ENCODE results near the gene CNOT10.

The CNOT10 gene

DNA sequence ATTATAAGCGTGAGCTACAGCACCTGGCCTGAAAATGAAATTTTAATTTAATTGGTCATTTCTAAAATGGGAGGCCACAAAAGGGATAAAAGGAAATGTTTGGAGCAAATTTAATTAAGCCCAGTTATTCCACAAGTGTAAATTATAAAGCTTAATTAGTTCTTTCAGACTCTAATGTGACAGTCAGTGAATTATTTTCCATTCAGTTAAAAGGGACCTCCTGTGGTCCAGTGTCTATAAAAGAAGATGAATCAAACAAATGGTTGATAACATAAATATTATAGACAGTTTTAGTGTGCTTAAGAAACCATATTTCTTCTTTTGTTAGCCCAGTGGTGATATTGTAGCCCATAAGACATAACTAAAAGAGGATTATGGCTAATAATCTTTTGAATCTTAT lies 66.4 kb downstream of the CNOT10 start:
- no peak overlapping the region for H3K4me3 ChIP-seq (ENCODE audit: control insufficient read depth, low read depth, low read length)
- TF ChIP-seq, protein P1, sequence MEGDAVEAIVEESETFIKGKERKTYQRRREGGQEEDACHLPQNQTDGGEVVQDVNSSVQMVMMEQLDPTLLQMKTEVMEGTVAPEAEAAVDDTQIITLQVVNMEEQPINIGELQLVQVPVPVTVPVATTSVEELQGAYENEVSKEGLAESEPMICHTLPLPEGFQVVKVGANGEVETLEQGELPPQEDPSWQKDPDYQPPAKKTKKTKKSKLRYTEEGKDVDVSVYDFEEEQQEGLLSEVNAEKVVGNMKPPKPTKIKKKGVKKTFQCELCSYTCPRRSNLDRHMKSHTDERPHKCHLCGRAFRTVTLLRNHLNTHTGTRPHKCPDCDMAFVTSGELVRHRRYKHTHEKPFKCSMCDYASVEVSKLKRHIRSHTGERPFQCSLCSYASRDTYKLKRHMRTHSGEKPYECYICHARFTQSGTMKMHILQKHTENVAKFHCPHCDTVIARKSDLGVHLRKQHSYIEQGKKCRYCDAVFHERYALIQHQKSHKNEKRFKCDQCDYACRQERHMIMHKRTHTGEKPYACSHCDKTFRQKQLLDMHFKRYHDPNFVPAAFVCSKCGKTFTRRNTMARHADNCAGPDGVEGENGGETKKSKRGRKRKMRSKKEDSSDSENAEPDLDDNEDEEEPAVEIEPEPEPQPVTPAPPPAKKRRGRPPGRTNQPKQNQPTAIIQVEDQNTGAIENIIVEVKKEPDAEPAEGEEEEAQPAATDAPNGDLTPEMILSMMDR (IDR thresholded peaks at IDR 0.05; ENCODE audit: control insufficient read depth, insufficient read depth, low read depth, low read length, missing control alignments) = no peak
- DNase-seq (ENCODE audit: low read depth) = no peak

DNA sequence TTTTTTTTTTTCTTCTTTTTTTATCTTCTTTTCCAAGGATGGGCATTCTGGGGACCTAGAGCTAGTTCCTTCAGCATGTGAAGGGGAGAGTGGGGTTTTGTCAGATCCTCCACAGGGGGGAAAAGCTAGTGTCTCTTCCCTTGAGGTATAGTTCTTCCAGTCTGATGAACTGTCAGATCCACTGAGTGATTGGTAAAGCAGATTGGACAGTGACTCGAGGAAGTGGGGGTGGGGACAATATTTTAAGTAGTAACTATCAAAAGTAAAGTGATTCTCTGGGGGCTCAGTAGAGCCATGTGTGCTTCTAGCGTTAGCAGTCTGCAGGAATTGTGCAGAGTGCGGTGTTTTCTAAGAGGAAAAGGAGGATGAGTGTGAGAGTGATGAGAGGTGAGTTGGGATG lies 70.8 kb downstream of the CNOT10 start:
- TF ChIP-seq, protein P1 (IDR thresholded peaks at IDR 0.05; ENCODE audit: control insufficient read depth, insufficient read depth, low read depth, low read length, missing control alignments) = no peak
- H3K4me3 ChIP-seq (ENCODE audit: control insufficient read depth, low read depth, low read length) = no peak overlapping the region
- DNase-seq (ENCODE audit: low read depth) = no peak

DNA sequence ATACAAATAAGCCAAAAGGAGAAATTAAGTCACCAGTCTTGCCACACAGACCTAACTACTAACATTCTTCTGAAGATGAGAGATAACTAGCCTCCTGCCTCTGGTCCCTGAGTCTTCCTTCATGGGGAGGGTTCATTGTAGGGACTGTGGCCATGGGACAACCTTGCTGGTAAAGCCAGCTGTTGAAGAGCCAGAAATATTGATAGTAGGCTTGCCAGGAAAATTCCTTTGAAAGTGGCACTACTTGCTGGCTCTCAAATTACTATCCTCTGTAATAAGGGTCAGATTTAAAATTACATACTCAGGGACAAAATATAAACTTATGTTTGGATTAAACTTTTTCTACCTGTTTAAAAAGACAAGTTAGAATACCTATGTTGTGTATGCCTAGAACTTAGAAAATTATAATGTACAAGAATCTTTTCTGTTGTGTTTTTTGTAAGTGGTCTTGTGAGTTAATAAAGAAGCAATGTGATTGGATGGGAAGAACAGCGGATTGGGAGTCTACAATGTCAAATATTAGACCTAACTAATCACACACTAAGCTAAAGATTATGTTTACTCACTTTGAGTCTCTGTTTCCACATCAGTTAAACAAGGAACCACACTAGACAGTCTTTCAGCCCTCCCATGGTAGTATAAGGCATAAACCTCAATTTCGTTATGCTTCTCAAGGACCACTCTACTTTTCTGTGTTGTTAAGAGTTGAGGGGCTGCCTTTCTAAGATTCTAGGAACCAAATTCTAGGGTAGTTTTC lies 72.8 kb downstream of the CNOT10 start:
- no peak overlapping the region for H3K4me3 ChIP-seq (ENCODE audit: control insufficient read depth, low read depth, low read length)
- no peak for DNase-seq (ENCODE audit: low read depth)
- TF ChIP-seq, protein P1 (IDR thresholded peaks at IDR 0.05; ENCODE audit: control insufficient read depth, insufficient read depth, low read depth, low read length, missing control alignments) = no peak

DNA sequence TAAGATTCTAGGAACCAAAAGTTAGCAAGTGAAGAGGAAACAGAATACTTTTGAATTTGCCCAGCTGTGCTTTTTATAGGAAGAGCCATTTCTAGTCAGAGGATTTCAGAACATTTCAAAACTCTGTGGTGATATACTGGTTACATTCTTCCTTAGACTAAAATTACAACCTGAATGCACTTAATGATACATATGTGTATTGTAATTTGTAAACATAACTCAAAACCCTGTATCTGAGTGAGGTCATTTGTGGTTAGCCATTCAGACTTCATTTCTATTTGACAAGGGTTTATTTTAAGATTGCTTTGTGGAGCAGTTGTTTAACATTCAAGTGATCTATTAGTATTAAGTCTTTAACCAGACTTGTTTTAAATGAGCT lies 73.4 kb downstream of the CNOT10 start:
- H3K4me3 ChIP-seq (ENCODE audit: control insufficient read depth, low read depth, low read length) = no peak overlapping the region
- TF ChIP-seq, protein P1 (IDR thresholded peaks at IDR 0.05; ENCODE audit: control insufficient read depth, insufficient read depth, low read depth, low read length, missing control alignments) = no peak
- no peak for DNase-seq (ENCODE audit: low read depth)

DNA sequence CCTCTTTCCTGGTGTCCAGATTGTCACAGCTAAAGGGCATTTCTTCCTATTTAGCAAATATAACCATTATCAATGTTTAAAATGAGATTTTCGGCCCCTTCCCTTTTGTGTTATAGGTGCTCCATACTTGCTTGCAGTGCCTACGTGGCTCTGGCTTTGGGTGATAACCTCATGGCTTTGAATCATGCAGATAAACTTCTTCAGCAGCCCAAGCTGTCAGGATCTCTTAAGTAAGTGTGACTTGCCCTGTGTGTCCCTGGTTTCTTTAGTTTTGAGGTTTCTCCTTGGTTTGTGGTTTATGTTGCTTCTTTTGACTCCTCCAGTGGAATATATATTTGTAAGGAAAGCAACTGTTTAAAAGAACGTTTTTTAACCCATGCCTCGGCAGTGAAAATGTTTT lies 74.4 kb downstream of the CNOT10 start:
- H3K4me3 ChIP-seq (ENCODE audit: control insufficient read depth, low read depth, low read length) = no peak overlapping the region
- TF ChIP-seq, protein P1 (IDR thresholded peaks at IDR 0.05; ENCODE audit: control insufficient read depth, insufficient read depth, low read depth, low read length, missing control alignments) = no peak
- DNase-seq (ENCODE audit: low read depth) = no peak

DNA sequence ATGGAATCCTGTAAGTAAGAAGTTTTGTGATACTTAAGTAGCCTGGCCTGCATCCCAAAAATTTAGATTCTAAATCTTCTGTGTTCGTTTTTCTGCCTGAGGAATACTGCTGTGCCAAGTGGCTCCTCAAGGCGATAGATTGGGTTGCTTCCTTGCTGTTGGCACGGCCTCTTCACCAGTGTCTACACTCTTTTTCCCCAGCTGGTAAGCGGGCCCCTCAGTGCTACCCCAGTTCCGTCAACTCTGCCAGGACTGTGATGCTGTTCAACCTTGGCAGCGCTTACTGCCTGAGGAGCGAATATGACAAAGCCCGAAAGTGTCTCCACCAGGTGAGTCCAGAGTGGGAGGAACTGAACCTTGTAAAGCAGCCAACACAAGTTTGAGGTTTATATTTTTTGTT lies 79.5 kb downstream of the CNOT10 start:
- no peak for DNase-seq (ENCODE audit: low read depth)
- TF ChIP-seq, protein P1 (IDR thresholded peaks at IDR 0.05; ENCODE audit: control insufficient read depth, insufficient read depth, low read depth, low read length, missing control alignments) = no peak
- H3K4me3 ChIP-seq (ENCODE audit: control insufficient read depth, low read depth, low read length) = no peak overlapping the region
